ENCODE results near the gene UAP1L1.

- TF ChIP-seq CTCF (optimal IDR thresholded peaks at IDR 0.05 in 1 of 3, IDR thresholded peaks at IDR 0.05 in 1 of 3, conservative IDR thresholded peaks at IDR 0.05 in 1 of 3; ENCODE audit: extremely low read depth in 1 of 3, insufficient read depth in 2 of 3, low read length in 3 of 3), result no peak
- no peak for TF ChIP-seq EZH2 (IDR thresholded peaks at IDR 0.05; ENCODE audit: low read length)
Observed at GRCh38 chr9:137080260-137081122, 3.2 kb downstream of the UAP1L1 start.

Data from keratinocyte (primary cell).